Measurements from ENCODE around the gene EEF2K.
A peak's percentile ranks its signal among the peaks of the same experiment; 100 is the strongest.

Gene EEF2K

GRCh38 chr16:22316411-22316811 is 110.3 kb downstream of the EEF2K start:
- no peak for DNase-seq (ENCODE audit: low read depth, low spot score)

- no peak for DNase-seq (ENCODE audit: low read depth, low spot score)
These were observed 111.0 kb downstream of the EEF2K start for GRCh38 chr16:22317001-22317530.

GRCh38 chr16:22317625-22318024 is 111.5 kb downstream of the EEF2K start:
- DNase-seq (ENCODE audit: low read depth, low spot score): no peak

GRCh38 chr16:22318690-22319358 is 112.7 kb downstream of the EEF2K start:
- DNase-seq (ENCODE audit: low read depth, low spot score): no peak

GRCh38 chr16:22320572-22321339 is 114.7 kb downstream of the EEF2K start:
- no peak for DNase-seq (ENCODE audit: low read depth, low spot score)

GRCh38 chr16:22321340-22322001 is 115.4 kb downstream of the EEF2K start:
- peak; percentile 51 for DNase-seq (ENCODE audit: low read depth, low spot score)

GRCh38 chr16:22322021-22322471 is 116.0 kb downstream of the EEF2K start:
- no peak for DNase-seq (ENCODE audit: low read depth, low spot score)

GRCh38 chr16:22322741-22323140 is 116.7 kb downstream of the EEF2K start:
- DNase-seq (ENCODE audit: low read depth, low spot score): no peak

- no peak for DNase-seq (ENCODE audit: low read depth, low spot score)
These were observed 117.3 kb downstream of the EEF2K start for GRCh38 chr16:22323173-22323958.

GRCh38 chr16:22323959-22324786 is 118.1 kb downstream of the EEF2K start:
- no peak for DNase-seq (ENCODE audit: low read depth, low spot score)

- no peak for DNase-seq (ENCODE audit: low read depth, low spot score)
These were observed 118.9 kb downstream of the EEF2K start for GRCh38 chr16:22324787-22325597.

GRCh38 chr16:22325598-22326368 is 119.7 kb downstream of the EEF2K start:
- DNase-seq (ENCODE audit: low read depth, low spot score): no peak

- DNase-seq (ENCODE audit: low read depth, low spot score): no peak
These were observed 120.2 kb downstream of the EEF2K start for GRCh38 chr16:22326369-22326652.

- DNase-seq (ENCODE audit: low read depth, low spot score): no peak
These were observed 120.8 kb downstream of the EEF2K start for GRCh38 chr16:22326771-22327445.

- DNase-seq (ENCODE audit: low read depth, low spot score): no peak
These were observed 121.3 kb downstream of the EEF2K start for GRCh38 chr16:22327446-22327775.

GRCh38 chr16:22328081-22328725 is 122.1 kb downstream of the EEF2K start:
- no peak for DNase-seq (ENCODE audit: low read depth, low spot score)

GRCh38 chr16:22329199-22329695 is 123.2 kb downstream of the EEF2K start:
- DNase-seq (ENCODE audit: low read depth, low spot score): no peak

- DNase-seq (ENCODE audit: low read depth, low spot score): no peak
These were observed 124.2 kb downstream of the EEF2K start for GRCh38 chr16:22330326-22330725.
